Measurements from ENCODE around the gene RNF126. TPM values are rescaled to one million over a fixed set of nuclear protein-coding genes. Genes with fewer than 3 reads are reported as not detected.
A peak's percentile ranks its signal among the peaks of the same experiment; 100 is the strongest.
"Not testable (repeated sequence)": the region's sequence is repeated elsewhere in the genome, so short reads cannot be mapped to it uniquely, and the experiment has no call there.

Gene RNF126
- total RNA-seq, 1 experiment from 2014 or later, result 38.8 TPM

DNA sequence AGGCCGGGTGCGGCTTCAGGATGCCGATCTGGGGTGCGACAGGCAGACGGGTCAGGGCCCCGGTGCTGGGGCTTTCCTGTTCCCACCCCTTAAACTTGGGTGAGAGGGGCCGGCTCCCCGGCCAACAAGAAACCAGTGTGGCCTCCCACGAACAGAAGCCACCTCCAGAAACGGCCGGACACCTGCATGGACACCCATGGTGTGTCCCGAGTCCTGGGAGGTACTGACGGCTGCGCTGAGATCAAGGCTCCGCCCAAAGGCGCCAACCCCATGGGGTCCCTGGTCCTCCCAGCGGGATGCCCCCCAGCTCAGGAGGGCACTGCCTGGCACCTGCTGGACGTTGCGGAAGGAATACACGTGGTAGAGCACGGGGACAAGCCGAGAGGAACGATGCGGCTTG, 41.2 kb downstream of the RNF126 start:
- Histone ChIP-seq H3K27ac (no peak overlapping the region), H3K4me3 (no peak overlapping the region), H3K9me3 (replicated peaks) (no peaks in the 10 kb centered on the region), H3K4me1 (no peaks in the 10 kb centered on the region), H3K36me3 (peaks cover 40% of the 10 kb centered on the region), H3K27me3 (no peaks in the 10 kb centered on the region)
- DNase-seq, result no peak

DNA sequence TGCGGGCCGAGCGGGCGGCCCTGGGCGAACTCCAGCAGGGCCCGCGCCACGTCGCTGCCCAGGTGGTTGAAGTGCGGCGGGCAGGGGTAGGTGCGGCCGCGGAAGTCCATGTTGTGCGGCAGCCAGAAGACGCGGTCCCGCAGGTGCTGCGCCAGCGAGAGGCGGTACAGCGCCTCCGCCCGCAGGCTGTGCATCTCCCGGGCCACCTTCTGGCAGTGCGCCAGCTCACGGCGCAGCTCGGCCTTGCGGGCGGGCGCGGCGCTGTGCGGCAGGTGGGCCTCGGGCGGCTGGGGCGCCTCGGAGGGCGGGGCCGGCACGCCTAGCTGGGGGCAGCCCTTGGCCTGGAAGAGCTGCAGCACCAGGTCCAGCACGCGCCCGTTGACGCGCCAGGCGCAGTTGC, 41.8 kb downstream of the RNF126 start:
- H3K27ac ChIP-seq; DNase-seq; H3K4me3 ChIP-seq; H3K4me1 ChIP-seq; H3K27me3 ChIP-seq; H3K9me3 ChIP-seq (replicated peaks): not testable (repeated sequence)
- peaks cover 40% of the 10 kb centered on the region for H3K36me3 ChIP-seq

DNA sequence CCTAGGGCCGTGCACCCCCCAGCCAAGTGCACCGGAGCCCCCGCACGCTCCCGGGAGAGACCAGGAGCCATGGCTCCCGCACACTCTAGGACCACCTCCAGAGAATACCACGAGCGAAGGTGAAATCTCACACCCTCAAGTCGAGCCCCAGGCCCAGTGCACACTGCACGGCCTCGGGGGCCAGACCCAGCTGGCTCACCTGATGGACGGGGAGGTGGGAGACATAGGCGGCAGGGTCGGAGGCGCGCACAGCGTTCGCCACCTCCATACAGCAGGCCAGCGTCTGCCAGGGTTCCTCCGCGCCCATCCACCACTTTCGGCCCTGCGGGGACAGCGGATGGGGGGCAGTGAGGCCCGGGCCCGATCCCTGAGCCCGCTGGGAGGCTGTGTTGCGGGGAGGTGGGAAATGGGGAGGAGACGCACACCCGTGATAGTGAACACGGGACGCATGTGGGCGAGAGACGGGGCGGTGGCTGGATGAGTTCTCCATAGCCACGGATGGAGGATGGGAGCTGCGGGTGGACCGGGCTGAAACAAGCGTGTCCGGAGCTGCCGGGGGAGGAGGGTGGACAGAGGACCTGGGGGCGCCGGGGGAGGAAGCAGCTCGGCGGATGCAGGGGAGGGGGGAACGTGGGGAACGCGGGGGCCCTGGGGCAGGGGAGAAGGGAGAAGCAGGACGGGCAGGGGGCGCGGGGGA, 42.7 kb downstream of the RNF126 start:
- Histone ChIP-seq H3K27me3 (no peaks in the 10 kb centered on the region), H3K36me3 (peaks cover 37% of the 10 kb centered on the region), H3K4me1 (no peaks in the 10 kb centered on the region), H3K9me3 (replicated peaks) (no peaks in the 10 kb centered on the region), H3K4me3 (no peak overlapping the region), H3K27ac (no peak overlapping the region)
- no peak for DNase-seq

DNA sequence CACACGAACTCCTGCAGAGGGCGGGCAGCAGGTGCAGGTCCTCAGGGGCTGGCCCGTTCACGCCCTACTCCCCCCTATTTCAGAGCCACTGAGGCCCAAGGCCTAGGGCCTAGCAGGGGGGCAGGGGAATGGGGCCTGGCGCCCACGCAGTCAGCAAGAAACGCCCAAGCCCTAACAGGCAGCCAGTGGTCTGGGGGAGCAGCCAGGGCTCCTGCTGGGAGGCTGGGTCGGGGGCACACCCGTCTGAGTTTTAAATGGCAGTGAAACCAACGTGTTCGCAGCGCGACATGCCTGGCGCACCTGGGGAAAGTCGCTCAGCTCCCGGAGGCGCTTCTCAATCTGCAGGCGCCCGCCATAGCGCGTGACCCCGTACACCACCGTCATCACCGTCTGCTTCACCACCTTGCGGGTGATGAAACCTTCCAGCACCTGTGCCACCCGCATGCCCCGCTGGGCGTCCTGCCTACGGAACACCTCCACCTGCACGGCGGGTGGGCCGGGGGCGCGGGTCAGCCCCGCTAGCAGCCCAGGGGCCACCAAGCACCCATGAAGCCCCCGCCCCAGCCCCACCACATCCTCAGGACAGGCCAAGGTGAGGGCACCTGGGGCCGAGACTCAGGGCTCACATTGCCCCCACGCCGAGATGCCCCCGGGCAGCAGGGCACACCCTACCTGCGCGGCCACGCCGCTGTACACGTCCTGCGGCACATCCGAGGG, 43.6 kb downstream of the RNF126 start:
- DNase-seq, result no peak
- Histone ChIP-seq H3K4me3 (no peak overlapping the region), H3K9me3 (replicated peaks) (no peaks in the 10 kb centered on the region), H3K27ac (no peak overlapping the region), H3K36me3 (peaks cover 37% of the 10 kb centered on the region), H3K27me3 (no peaks in the 10 kb centered on the region), H3K4me1 (no peaks in the 10 kb centered on the region)

DNA sequence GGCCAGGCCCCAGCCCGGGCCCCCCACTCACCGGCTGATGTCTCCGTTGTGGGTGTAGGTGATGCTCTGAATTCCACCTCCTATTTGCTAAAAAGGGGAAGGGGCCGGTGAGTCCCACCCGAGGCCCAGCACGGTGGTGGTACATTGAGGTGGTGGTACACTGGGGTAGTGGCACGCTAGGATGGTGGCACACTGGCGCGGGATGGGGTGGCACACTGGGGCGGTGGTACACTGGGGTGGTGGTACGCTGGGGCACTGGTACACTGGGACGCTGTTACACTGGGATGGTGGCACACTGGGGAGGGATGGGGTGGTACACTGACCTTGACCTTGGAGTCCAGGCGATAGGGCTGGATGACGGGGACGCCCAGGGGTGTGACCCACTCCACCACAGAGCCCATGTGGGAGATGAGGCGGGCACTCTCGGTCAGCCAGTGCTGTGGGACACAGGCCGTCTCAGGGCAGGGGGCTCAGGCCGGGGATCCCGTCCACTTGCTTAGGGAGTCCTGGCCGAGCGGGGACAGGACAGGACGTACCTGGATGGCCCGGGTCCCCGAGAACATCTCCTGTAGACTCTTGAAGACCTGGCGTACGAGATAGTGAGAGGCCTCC, 44.2 kb downstream of the RNF126 start:
- H3K9me3 ChIP-seq (replicated peaks), result no peaks in the 10 kb centered on the region
- peaks cover 37% of the 10 kb centered on the region for H3K36me3 ChIP-seq
- no peak overlapping the region for H3K27ac ChIP-seq

DNA sequence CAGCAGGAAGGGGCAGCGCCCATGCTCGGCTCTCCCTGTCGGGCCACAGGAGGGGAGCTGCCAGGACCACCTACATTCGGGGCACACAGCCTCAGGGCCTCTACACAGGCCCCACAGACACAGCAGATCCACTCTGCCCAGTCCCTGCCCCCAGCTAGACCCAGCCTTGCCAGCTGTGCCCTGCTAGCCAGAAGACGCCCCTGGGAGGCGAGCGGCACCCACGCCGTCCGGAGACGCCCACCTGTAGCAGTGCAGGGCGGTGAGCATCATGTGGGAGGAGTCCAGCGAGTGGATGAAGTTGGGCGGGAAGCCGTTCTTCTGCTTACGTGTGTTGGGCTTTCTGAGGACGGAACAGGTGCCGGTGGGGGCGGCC, 44.8 kb downstream of the RNF126 start:
- Histone ChIP-seq H3K27ac (no peak overlapping the region), H3K36me3 (peaks cover 35% of the 10 kb centered on the region), H3K27me3 (no peaks in the 10 kb centered on the region), H3K9me3 (replicated peaks) (no peaks in the 10 kb centered on the region), H3K4me3 (no peak overlapping the region), H3K4me1 (no peaks in the 10 kb centered on the region)
- DNase-seq, result no peak

More for the DNA sequence above, 44.2 kb downstream of the RNF126 start:
- H3K4me1 ChIP-seq, result no peaks in the 10 kb centered on the region
- no peak for DNase-seq
- no peak overlapping the region for H3K4me3 ChIP-seq
- no peaks in the 10 kb centered on the region for H3K27me3 ChIP-seq

DNA sequence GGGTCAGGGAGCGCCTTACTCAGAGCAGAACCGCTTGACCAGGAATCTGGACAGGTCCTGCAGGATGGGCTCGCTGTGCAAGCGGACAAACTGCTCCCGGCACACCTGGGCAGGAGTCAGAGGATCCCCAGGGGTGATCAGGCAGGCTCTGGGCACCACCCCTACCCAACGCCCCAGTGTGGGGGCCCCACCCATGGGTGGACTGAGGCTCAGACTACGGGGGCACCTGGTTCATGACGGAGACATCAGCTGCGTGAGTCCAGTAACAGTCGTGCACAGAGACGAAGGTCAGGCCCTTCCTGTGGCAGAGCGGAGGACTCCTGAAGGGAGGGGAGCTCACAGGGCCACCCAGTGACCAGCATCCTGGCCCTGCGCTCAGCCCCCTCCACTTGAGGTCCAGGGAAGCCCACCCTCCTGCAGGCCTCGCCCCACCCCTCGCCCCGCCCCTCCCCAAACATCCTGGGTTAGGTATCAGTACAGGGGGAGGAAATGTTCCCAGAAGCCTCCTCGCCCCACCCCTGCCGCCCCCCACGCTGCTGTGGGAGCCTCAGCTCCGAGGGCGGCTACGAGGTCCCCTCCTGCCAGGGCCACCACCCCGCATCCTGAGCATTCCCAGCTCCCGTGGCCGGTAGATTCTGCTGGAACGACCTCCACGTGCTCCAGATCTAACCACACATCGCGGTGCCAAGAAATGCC, 45.3 kb downstream of the RNF126 start:
- H3K9me3 ChIP-seq (replicated peaks), result no peaks in the 10 kb centered on the region
- H3K4me1 ChIP-seq, result no peaks in the 10 kb centered on the region
- no peaks in the 10 kb centered on the region for H3K27me3 ChIP-seq
- H3K4me3 ChIP-seq, result no peak overlapping the region
- H3K36me3 ChIP-seq, result peaks cover 33% of the 10 kb centered on the region
- H3K27ac ChIP-seq, result no peak overlapping the region
- DNase-seq, result no peak

DNA sequence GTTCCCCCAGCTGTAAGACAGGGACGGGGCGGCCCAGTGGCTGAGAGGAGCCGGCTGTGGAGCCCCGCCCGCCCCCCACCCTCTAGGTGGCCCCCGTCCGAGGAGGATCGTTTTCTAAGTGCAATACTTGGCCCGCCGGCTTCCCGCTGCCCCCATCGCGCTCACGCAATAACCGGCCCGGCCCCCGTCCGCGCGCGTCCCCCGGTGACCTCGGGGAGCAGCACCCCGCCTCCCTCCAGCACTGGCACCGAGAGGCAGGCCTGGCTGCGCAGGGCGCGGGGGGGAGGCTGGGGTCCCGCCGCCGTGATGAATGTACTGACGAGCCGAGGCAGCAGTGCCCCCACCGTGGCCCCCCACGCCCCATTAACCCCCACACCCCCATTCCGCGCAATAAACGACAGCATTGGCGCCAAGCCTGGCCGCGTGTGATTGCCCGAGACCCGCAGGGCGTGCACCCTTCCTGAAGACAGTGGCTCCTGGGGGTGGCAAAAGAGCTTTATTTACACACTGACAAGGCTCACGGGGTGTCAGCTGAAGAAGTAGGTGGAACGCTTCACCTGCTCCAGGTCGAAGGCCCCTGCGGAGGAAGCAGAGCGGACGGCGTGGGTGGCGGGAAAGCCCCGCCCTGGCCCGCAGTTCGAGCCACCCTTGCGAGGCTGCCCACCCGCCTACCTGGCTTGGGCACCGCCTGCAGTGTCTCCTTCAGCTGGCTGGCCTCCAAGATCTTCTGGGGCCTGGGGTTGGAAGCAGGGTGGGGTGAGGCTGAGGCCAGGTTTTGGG, 46.1 kb downstream of the RNF126 start:
- no peak for DNase-seq
- Histone ChIP-seq H3K36me3 (peaks cover 29% of the 10 kb centered on the region), H3K27me3 (no peaks in the 10 kb centered on the region), H3K4me3 (no peak overlapping the region), H3K4me1 (no peaks in the 10 kb centered on the region), H3K27ac (no peak overlapping the region), H3K9me3 (replicated peaks) (no peaks in the 10 kb centered on the region)

DNA sequence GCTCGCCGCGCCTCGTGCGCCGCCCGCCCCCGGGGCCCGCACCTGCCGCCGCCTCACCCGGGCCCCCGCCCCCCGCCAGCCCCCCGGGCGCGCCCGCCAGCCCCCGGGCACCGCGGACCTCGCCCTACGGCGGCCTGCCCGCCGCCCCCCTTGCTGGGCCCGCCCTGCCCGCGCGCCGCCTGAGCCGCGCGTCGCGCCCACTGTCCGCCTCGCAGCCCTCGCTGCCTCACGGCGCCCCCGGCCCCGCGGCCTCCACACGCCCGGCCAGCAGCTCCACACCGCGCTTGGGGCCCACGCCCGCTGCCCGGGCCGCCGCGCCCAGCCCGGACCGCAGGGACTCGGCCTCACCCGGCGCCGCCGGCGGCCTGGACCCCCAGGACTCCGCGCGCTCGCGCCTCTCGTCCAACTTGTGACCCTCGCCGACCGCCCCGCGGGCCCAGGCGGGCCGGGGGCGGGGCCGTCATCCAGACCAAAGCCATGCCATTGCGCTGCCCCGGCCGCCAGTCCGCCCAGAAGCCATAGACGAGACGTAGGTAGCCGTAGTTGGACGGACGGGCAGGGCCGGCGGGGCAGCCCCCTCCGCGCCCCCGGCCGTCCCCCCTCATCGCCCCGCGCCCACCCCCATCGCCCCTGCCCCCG, 46.8 kb downstream of the RNF126 start:
- H3K27ac ChIP-seq, result no peak overlapping the region
- peaks cover 25% of the 10 kb centered on the region for H3K36me3 ChIP-seq
- H3K4me3 ChIP-seq, result no peak overlapping the region
- no peaks in the 10 kb centered on the region for H3K4me1 ChIP-seq
- H3K9me3 ChIP-seq (replicated peaks), result no peaks in the 10 kb centered on the region
- DNase-seq, result no peak
- no peaks in the 10 kb centered on the region for H3K27me3 ChIP-seq

DNA sequence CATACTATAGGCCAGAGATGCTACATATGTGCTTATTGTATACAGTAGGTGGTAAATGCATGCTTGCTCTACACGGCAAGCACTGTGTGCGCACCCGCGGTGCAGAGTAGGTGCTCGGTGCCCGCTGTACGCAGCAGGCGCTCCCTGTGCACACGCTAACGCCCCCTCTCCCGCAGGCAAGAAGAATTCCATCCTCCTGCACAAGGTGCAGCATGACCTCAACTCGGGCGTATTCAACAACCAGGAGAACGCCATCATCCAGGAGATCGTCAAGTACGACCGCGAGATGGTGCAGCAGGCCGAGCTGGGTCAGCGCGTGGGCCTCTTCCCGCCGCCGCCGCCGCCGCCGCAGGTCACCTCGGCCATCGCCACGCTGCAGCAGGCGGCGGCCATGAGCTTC, 47.4 kb downstream of the RNF126 start:
- no peak overlapping the region for H3K4me3 ChIP-seq
- no peaks in the 10 kb centered on the region for H3K27me3 ChIP-seq
- no peak overlapping the region for H3K27ac ChIP-seq
- H3K9me3 ChIP-seq (replicated peaks), result no peaks in the 10 kb centered on the region
- DNase-seq, result no peak
- peaks cover 25% of the 10 kb centered on the region for H3K36me3 ChIP-seq
- no peaks in the 10 kb centered on the region for H3K4me1 ChIP-seq

DNA sequence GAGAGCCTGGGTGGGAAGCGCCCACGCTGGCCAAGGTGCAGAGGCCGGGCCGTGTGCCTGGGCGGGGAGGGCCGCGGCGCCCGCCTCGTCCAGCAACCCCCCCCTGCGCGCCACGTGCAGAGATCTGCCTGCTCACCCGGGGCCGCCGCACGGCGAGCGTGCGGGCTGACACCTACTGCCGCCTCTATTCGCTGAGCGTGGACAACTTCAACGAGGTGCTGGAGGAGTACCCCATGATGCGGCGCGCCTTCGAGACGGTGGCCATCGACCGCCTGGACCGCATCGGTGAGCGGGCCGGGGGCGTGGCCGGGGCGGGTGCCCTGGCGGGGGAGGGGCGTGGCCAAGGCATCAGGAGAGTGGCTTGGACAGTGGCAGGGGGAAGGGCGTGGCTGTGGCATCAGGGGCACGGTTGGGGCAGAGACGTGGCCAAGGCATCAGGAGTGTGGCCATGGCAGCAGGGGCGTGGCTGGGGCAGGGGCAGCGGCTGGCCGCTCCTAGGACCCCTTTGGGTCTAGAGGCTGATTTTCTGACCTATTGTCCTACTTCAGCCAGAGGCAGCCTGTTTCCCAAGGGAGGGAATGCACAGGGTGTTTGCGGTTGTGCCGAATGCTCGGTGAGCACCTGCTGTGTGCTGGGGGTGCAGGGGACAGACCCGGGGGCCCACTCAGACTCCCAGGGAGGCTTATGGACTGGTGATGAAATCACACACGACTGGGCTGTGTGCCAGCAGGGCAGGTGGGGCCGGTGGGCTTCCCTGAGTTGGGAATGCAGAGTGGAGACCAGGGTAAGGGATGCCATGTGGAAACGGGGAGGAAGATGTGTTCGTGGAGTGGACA, 49.1 kb downstream of the RNF126 start:
- H3K27me3 ChIP-seq, result no peaks in the 10 kb centered on the region
- H3K4me1 ChIP-seq, result peaks cover 14% of the 10 kb centered on the region
- H3K4me3 ChIP-seq, result no peak overlapping the region
- H3K27ac ChIP-seq, result no peak overlapping the region
- H3K9me3 ChIP-seq (replicated peaks), result no peaks in the 10 kb centered on the region
- DNase-seq, result no peak
- peaks cover 11% of the 10 kb centered on the region for H3K36me3 ChIP-seq

DNA sequence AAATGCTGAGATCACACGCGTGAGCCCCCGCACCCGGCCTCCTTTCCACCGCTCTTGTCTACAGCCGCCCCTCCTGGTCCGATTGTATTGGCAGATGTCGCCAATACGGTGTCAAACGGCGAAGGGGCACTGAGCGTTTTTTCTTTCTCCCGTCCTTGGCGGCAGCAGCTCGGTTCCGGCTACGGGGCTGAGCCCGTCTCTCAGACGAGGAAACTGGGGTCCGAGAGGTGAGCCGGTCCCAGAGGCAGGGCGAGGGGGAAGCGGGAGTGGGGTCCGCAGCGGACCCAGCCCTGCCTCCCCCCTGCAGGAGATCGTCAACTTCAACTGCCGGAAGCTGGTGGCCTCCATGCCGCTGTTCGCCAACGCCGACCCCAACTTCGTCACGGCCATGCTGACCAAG, 50.1 kb downstream of the RNF126 start:
- Histone ChIP-seq H3K27me3 (no peaks in the 10 kb centered on the region), H3K4me1 (peaks cover 22% of the 10 kb centered on the region), H3K27ac (no peak overlapping the region), H3K36me3 (peaks cover under 1% of the 10 kb centered on the region; the same call in 1 of the 2 replicates), H3K4me3 (no peak overlapping the region), H3K9me3 (replicated peaks) (no peaks in the 10 kb centered on the region)
- no peak for DNase-seq

DNA sequence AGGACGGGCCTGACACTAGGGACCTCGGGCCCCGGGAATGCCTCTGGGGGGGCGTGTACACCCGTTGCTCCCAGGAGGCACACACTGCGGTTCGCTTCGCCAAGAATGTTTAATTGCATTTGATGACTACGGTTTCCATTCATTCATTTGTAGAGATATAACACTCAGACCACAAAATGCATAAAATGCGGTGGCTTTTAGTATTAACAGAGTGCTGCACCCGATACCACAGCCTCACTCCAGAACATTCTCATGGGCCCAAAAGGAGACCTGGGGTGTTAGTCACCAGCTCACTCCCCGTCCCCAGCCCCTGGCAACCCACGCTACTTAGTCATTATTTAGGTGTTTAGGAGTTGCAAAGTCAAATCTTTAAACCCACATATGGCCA, 51.5 kb downstream of the RNF126 start:
- H3K4me3 ChIP-seq, result peak overlapping the region; percentile 40
- H3K9me3 ChIP-seq (replicated peaks), result no peaks in the 10 kb centered on the region
- H3K36me3 ChIP-seq, result no peaks in the 10 kb centered on the region; the same call in 1 of the 2 replicates
- peaks cover 22% of the 10 kb centered on the region for H3K4me1 ChIP-seq
- no peak for DNase-seq
- H3K27me3 ChIP-seq, result no peaks in the 10 kb centered on the region
- H3K27ac ChIP-seq, result peak overlapping the region; percentile 69

Data from SJCRH30 (cell line).